DLD1 (cell line): ENCODE measurements around the gene AKT1.

Experiments
- in situ Hi-C: cut with HindIII; loops from 2 replicates; pipeline ENCODE4 v1.10.0; 2017; ENCODE audit warnings: low sequenced_read_pairs

The AKT1 gene

GRCh38 chr14:104800015-104800770 lies 4.6 kb upstream of the AKT1 start:
- in situ Hi-C loops, result no loop called here

- in situ Hi-C loops, result no loop called here
These were observed 3.9 kb upstream of the AKT1 start for GRCh38 chr14:104799244-104800014.

GRCh38 chr14:104798300-104799243 lies 3.0 kb upstream of the AKT1 start:
- in situ Hi-C loops, result no loop called here

- in situ Hi-C loops, result no loop called here
These were observed 1.8 kb upstream of the AKT1 start for GRCh38 chr14:104797115-104798044.

GRCh38 chr14:104796687-104797081 lies 1.1 kb upstream of the AKT1 start:
- in situ Hi-C loops, result no loop called here

- in situ Hi-C loops, result no loop called here
These were observed 486 bp upstream of the AKT1 start for GRCh38 chr14:104795781-104796686.

GRCh38 chr14:104794631-104794992 lies 936 bp downstream of the AKT1 start:
- in situ Hi-C loops, result no loop called here

GRCh38 chr14:104794099-104794498 lies 1.4 kb downstream of the AKT1 start:
- in situ Hi-C loops, result no loop called here

- in situ Hi-C loops, result no loop called here
These were observed 1.9 kb downstream of the AKT1 start for GRCh38 chr14:104793703-104793959.

GRCh38 chr14:104792945-104793702 lies 2.4 kb downstream of the AKT1 start:
- in situ Hi-C loops, result no loop called here

- in situ Hi-C loops, result no loop called here
These were observed 3.3 kb downstream of the AKT1 start for GRCh38 chr14:104792101-104792884.

GRCh38 chr14:104791425-104791824 lies 4.1 kb downstream of the AKT1 start:
- in situ Hi-C loops, result no loop called here

GRCh38 chr14:104789752-104790743 lies 5.5 kb downstream of the AKT1 start:
- in situ Hi-C loops, result no loop called here

GRCh38 chr14:104788873-104789663 lies 6.5 kb downstream of the AKT1 start:
- in situ Hi-C loops, result no loop called here

- in situ Hi-C loops, result no loop called here
These were observed 7.3 kb downstream of the AKT1 start for GRCh38 chr14:104788161-104788818.
